SKM-1 (cell line): ENCODE results near the gene SSMEM1.
"Not testable (repeated sequence)": the region's sequence is repeated elsewhere in the genome, so short reads cannot be mapped to it uniquely, and the experiment has no call there.

Source experiments
- DNase-seq: peaks from one replicate; lab custom pipeline; 2025; ENCODE audit not compliant: unreplicated experiment; lab: John Stamatoyannopoulos, UW

Gene SSMEM1

GRCh38 chr7:130246491-130246890 lies 38.8 kb downstream of the SSMEM1 start:
- not testable (repeated sequence) for DNase-seq

- DNase-seq, result not testable (repeated sequence)
Measured at GRCh38 chr7:130248842-130249241, 41.2 kb downstream of the SSMEM1 start.

- not testable (repeated sequence) for DNase-seq
Measured at GRCh38 chr7:130249626-130250025, 42.0 kb downstream of the SSMEM1 start.

- no peak for DNase-seq
Measured at GRCh38 chr7:130254555-130254954, 46.9 kb downstream of the SSMEM1 start.

- no peak for DNase-seq
Measured at GRCh38 chr7:130256704-130257103, 49.0 kb downstream of the SSMEM1 start.

- no peak for DNase-seq
Measured at GRCh38 chr7:130258494-130259078, 50.9 kb downstream of the SSMEM1 start.

- no peak for DNase-seq
Measured at GRCh38 chr7:130262448-130262847, 54.8 kb downstream of the SSMEM1 start.

GRCh38 chr7:130263130-130263529 lies 55.5 kb downstream of the SSMEM1 start:
- DNase-seq, result no peak
